Prostate gland (tissue), 2 donors: ENCODE measurements around the gene PKM.

Source experiments
- POLR2A ChIP-seq: fragments of 450-650 bp; IDR thresholded peaks from one replicate; pipeline ENCODE4 v1.6.1; 2016; ENCODE audit warnings: antibody characterized with exemption, mild to moderate bottlenecking
- POLR2AphosphoS5 ChIP-seq: sonication (generic); formaldehyde crosslinking; IDR thresholded peaks from one replicate; pipeline ENCODE4 v1.6.1; 2017; ENCODE audit warnings: antibody characterized with exemption
- TF ChIP-seq, protein P1 (sequence below), 4 experiments: fragments of 200-600 bp in 2 of 4; fragments of 450-650 bp in 2 of 4; sonication (generic) in 2 of 4; IDR thresholded peaks; 1 replicate in 3 of 4; 2 replicates in 1 of 4; pipeline ENCODE4 v1.5.1; 2016 to 2019; ENCODE audit warnings: antibody characterized with exemption in 4 of 4, mild to moderate bottlenecking in 2 of 4, moderate library complexity in 2 of 4

DNA sequence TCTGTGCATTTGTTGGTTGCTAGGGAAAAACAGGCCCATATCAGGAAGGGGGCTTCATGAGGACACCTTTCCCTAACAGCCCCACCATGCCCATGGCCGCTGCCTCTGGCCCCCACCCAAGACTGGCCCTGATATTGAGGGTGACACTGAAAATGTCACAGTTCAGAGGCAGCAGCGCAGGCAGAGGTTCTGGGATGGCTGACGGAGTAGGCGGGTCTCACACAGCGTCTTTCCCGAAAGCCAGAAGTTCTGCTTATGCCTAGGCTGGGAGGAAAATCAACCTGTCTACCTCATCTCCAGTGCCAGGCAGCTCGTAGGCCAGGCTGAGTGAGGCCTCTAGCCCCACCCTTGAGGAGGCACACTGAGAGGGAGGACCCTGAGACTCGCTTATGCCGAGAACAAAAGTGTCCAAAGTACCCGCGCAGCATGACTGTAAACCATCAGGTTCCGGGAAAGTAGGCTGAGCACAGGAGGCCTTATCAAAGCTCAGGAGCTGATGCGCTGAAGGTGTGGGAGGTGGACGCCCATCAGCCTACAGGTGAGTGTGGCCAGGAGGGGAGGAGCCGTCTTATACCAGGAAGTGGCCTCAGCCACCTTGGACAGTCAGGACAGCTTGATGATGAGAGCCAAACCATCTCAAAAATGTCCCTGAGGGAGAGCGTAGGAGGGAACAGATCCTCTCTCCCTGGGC, 60.9 kb downstream of the PKM start:
- TF ChIP-seq, protein P1, sequence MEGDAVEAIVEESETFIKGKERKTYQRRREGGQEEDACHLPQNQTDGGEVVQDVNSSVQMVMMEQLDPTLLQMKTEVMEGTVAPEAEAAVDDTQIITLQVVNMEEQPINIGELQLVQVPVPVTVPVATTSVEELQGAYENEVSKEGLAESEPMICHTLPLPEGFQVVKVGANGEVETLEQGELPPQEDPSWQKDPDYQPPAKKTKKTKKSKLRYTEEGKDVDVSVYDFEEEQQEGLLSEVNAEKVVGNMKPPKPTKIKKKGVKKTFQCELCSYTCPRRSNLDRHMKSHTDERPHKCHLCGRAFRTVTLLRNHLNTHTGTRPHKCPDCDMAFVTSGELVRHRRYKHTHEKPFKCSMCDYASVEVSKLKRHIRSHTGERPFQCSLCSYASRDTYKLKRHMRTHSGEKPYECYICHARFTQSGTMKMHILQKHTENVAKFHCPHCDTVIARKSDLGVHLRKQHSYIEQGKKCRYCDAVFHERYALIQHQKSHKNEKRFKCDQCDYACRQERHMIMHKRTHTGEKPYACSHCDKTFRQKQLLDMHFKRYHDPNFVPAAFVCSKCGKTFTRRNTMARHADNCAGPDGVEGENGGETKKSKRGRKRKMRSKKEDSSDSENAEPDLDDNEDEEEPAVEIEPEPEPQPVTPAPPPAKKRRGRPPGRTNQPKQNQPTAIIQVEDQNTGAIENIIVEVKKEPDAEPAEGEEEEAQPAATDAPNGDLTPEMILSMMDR (IDR thresholded peaks at IDR 0.05) = no peak
- TF ChIP-seq POLR2A = no peak
- TF ChIP-seq POLR2AphosphoS5 = no peak
